HepG2 (cell line): ENCODE measurements around the gene SOX11. TPM values are rescaled to one million over a fixed set of nuclear protein-coding genes. Genes with fewer than 3 reads are reported as not detected.

ENCODE experiments used
- ATAC-seq: fragments of 200-7000 bp; cut with Tn5 transposase; 3 replicates; pipeline ENCODE4 v1.9.1; 2020; ENCODE audit warnings: mild to moderate bottlenecking, moderate library complexity
- BruUV-seq: library from RNA; stranded (reverse); fragments of 400-500 nt; replicated peaks from 2 replicates; lab custom pipeline; 2021; lab: Mats Ljungman, UMichigan
- CTCF ChIA-PET: fragments of 300-600 bp; formaldehyde crosslinking; extraction: SDS; loops from one replicate; lab custom pipeline; 2021; ENCODE audit warnings: low total read pairs, inconsistent platforms, low intra/inter-chr PET ratio; lab: Yijun Ruan, JAX
- POLR2A ChIA-PET: fragments of 350-600 bp; sonication (Branson Sonifier 250); formaldehyde crosslinking; loops from one replicate; lab custom pipeline; 2020; ENCODE audit warnings: antibody characterized with exemption, inconsistent platforms; lab: Yijun Ruan, JAX
- DNase-seq: peaks from one replicate; pipeline ENCODE4 v3.0.0-alpha.2; 2015; ENCODE audit warnings: low spot score
- FAIRE-seq: peaks from 3 replicates; lab custom pipeline; 2011; peaks lifted over from hg19 to GRCh38; lab: Jason Lieb, UNC
- H2AFZ ChIP-seq: one replicate; pipeline ENCODE4 v1.6.1; 2011; ENCODE audit warnings: low read length, inconsistent platforms
- H3K27ac ChIP-seq: fragments of 300-600 bp; 3 replicates; pipeline ENCODE4 v1.8.0; 2011; ENCODE audit warnings: mixed run types, mild to moderate bottlenecking, mixed read lengths, low read length, inconsistent platforms; ENCODE audit not compliant: insufficient read depth; ENCODE audit errors: extremely low read length
- H3K27me3 ChIP-seq, 2 experiments: fragments of 200-600 bp in 1 of 2; 2 replicates in 1 of 2; 3 replicates in 1 of 2; pipeline versions ENCODE4 v1.6.0 to v1.8.0; 2011; ENCODE audit warnings: low read length in 2 of 2, mild to moderate bottlenecking in 2 of 2, moderate library complexity in 2 of 2, inconsistent platforms in 1 of 2; ENCODE audit not compliant: insufficient read depth in 2 of 2, control insufficient read depth in 1 of 2
- H3K36me3 ChIP-seq, 2 experiments: fragments of 200-600 bp in 1 of 2; replicated peaks in 1 of 2; 2 replicates in 1 of 2; 3 replicates in 1 of 2; pipeline versions ENCODE4 v1.5.1 to v1.8.0; 2011; ENCODE audit warnings: low read length in 2 of 2, inconsistent platforms in 1 of 2; ENCODE audit not compliant: insufficient read depth in 2 of 2, control insufficient read depth in 1 of 2
- H3K4me1 ChIP-seq: 2 replicates; pipeline ENCODE4 v1.5.1; 2012; ENCODE audit warnings: low read length, inconsistent platforms; ENCODE audit not compliant: insufficient read depth
- H3K4me2 ChIP-seq: 2 replicates; pipeline ENCODE4 v1.6.0; 2011; ENCODE audit warnings: low read depth, low read length, inconsistent platforms
- H3K4me3 ChIP-seq, 3 experiments: fragments of 200-600 bp in 1 of 3; sonication (generic), shearing (Covaris generic) in 1 of 3; replicated peaks in 1 of 3; 2 replicates each; pipeline ENCODE4 v1.5.1; 2011 to 2016; ENCODE audit warnings: low read length in 3 of 3, inconsistent platforms in 2 of 3, low read depth in 2 of 3, mild to moderate bottlenecking in 2 of 3, control low read depth in 1 of 3, mixed read lengths in 1 of 3; ENCODE audit not compliant: insufficient read depth in 1 of 3
- H3K79me2 ChIP-seq: one replicate; pipeline ENCODE4 v1.6.1; 2011; ENCODE audit warnings: low read length, inconsistent platforms; ENCODE audit not compliant: insufficient read depth
- H3K9ac ChIP-seq: 2 replicates; pipeline ENCODE4 v1.6.0; 2011; ENCODE audit warnings: mild to moderate bottlenecking, low read depth, low read length, inconsistent platforms; ENCODE audit not compliant: insufficient read depth
- H3K9me3 ChIP-seq: 2 replicates; pipeline ENCODE4 v1.5.1; 2012; ENCODE audit warnings: mild to moderate bottlenecking, low read length
- H4K20me1 ChIP-seq: 2 replicates; pipeline ENCODE4 v1.6.0; 2011; ENCODE audit warnings: inconsistent platforms, mild to moderate bottlenecking, low read length, moderate library complexity; ENCODE audit not compliant: insufficient read depth
- HOXA5 ChIP-seq: sonication (generic); formaldehyde crosslinking; IDR thresholded peaks from 2 replicates; pipeline ENCODE4 v1.4.0; 2020; ENCODE audit warnings: missing genetic modification reagents
- RBAK ChIP-seq: sonication (generic); formaldehyde crosslinking; IDR thresholded peaks from 2 replicates; pipeline ENCODE4 v1.5.1; 2020; ENCODE audit warnings: mild to moderate bottlenecking, missing genetic modification reagents
- REPIN1 ChIP-seq: sonication (generic); formaldehyde crosslinking; IDR thresholded peaks from 2 replicates; pipeline ENCODE4 v1.8.0; 2022; ENCODE audit warnings: missing genetic modification reagents, low read depth, mild to moderate bottlenecking, borderline replicate concordance
- ZEB1 ChIP-seq: IDR thresholded peaks from 2 replicates; pipeline ENCODE4 v1.6.1; 2012; ENCODE audit warnings: mild to moderate bottlenecking, low read depth, inconsistent platforms; ENCODE audit not compliant: insufficient replicate concordance
- ZKSCAN8 ChIP-seq: IDR thresholded peaks from 2 replicates; pipeline ENCODE4 v1.6.1; 2016; ENCODE audit warnings: borderline replicate concordance, missing genetic modification reagents, missing compliant biosample characterization
- ZMAT3 ChIP-seq: sonication (generic); formaldehyde crosslinking; conservative IDR thresholded peaks from 2 replicates; pipeline ENCODE4 v1.7.0; 2021; ENCODE audit warnings: missing genetic modification reagents
- ZMYM4 ChIP-seq: sonication (generic); formaldehyde crosslinking; IDR thresholded peaks from 2 replicates; pipeline ENCODE4 v1.8.1; 2023; ENCODE audit warnings: mild to moderate bottlenecking, missing genetic modification reagents
- WGBS: methylation state at CpG from one replicate; pipeline ENCODE4 v1.1.6; 2017; ENCODE audit warnings: low lambda C conversion rate; 5-methylcytosine and 5-hydroxymethylcytosine counted together
- in situ Hi-C: cut with HindIII; loops from 2 replicates; pipeline ENCODE4 v1.10.0; 2017; ENCODE audit warnings: low pct_unique_long_range_greater_than_20kb; ENCODE audit not compliant: extremely low pct_ligation_motif_present
- intact Hi-C: fragments of 100-400 bp; cut with micrococcal nuclease; formaldehyde crosslinking; loops from one replicate; pipeline ENCODE4 v1.10.0; 2022; ENCODE audit not compliant: unreplicated experiment
- polyA plus RNA-seq, 8 experiments: library from polyadenylated mRNA; depleted of rRNA in 3 of 8; stranded (reverse) in 7 of 8; unstranded in 1 of 8; fragments of >200 nt; fragmentation: Illumina TruSeq in 4 of 8; extraction: Trizol in 4 of 8; gene quantifications; 2 replicates each; pipeline versions ENCODE4 v1.2.1 to v1.2.3, GENCODE V29; 2011 to 2016; ENCODE audit warnings: low read depth in 4 of 8, missing spikeins in 1 of 8, mixed read lengths in 1 of 8; ENCODE audit not compliant: insufficient read depth in 1 of 8
- total RNA-seq, 5 experiments: library from RNA; depleted of rRNA; stranded (reverse); fragments of >200 nt; fragmentation: Illumina TruSeq; extraction: Trizol; gene quantifications; 2 replicates each; pipeline ENCODE4 v1.2.3, GENCODE V29; 2016; ENCODE audit warnings: low read depth in 1 of 5
- TF ChIP-seq, protein P1 (sequence below): sonication (generic); formaldehyde crosslinking; IDR thresholded peaks from 2 replicates; pipeline ENCODE4 v1.8.0; 2022; ENCODE audit warnings: mild to moderate bottlenecking, missing genetic modification reagents, moderate library complexity
- TF ChIP-seq, protein P2 (sequence below): sonication (generic); formaldehyde crosslinking; IDR thresholded peaks from 2 replicates; pipeline ENCODE4 v1.8.1; 2023; ENCODE audit warnings: missing genetic modification reagents, inconsistent platforms, borderline replicate concordance
- TF ChIP-seq, protein P3 (sequence below): sonication (generic); formaldehyde crosslinking; IDR thresholded peaks from 2 replicates; pipeline ENCODE4 v1.4.0; 2020; ENCODE audit warnings: missing genetic modification reagents, borderline replicate concordance
- TF ChIP-seq, protein P4 (sequence below): IDR thresholded peaks from 2 replicates; pipeline ENCODE4 v1.6.1; 2016; ENCODE audit warnings: mild to moderate bottlenecking, missing biosample characterization, missing genetic modification reagents
- TF ChIP-seq, protein P5 (sequence below): IDR thresholded peaks from 2 replicates; pipeline ENCODE4 v1.6.1; 2016; ENCODE audit warnings: low read depth, missing genetic modification reagents, missing compliant biosample characterization

Gene SOX11
- total and polyA plus RNA-seq, 2 of the 13 experiments (the other 11 are each of a cell fraction or from before 2014, with no cell fraction given), result not detected

DNA sequence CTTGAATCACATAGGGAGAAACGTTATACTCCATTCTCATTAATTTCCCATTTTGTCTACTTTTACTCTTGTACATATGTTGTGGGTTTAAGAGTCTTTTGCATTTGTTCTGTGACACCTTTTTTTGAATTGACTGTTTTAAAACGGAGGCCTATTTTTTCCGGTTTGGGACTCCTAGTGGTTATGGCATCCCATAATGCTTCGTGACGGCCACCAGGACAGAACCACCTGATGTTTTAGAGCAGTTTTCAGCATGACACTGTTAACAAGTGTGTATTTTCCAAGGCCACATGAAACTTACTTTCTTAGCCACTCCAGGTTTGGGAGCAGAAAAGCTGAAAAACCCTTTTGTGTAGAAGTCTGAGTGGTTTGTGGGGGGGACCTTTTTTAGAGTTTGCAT is 8.4 kb downstream of the SOX11 start (continued):
- TF ChIP-seq REPIN1 (CRISPR knock-in tag), result no peak
- TF ChIP-seq, protein P1, sequence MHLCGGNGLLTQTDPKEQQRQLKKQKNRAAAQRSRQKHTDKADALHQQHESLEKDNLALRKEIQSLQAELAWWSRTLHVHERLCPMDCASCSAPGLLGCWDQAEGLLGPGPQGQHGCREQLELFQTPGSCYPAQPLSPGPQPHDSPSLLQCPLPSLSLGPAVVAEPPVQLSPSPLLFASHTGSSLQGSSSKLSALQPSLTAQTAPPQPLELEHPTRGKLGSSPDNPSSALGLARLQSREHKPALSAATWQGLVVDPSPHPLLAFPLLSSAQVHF, result no peak
- TF ChIP-seq ZMYM4 (CRISPR knock-in tag), result no peak
- TF ChIP-seq RBAK (CRISPR knock-in tag), result no peak
- no peak for TF ChIP-seq HOXA5 (CRISPR knock-in tag)
- TF ChIP-seq, protein P2, sequence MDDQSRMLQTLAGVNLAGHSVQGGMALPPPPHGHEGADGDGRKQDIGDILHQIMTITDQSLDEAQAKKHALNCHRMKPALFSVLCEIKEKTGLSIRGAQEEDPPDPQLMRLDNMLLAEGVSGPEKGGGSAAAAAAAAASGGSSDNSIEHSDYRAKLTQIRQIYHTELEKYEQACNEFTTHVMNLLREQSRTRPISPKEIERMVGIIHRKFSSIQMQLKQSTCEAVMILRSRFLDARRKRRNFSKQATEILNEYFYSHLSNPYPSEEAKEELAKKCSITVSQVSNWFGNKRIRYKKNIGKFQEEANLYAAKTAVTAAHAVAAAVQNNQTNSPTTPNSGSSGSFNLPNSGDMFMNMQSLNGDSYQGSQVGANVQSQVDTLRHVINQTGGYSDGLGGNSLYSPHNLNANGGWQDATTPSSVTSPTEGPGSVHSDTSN (CRISPR knock-in tag), result no peak

DNA sequence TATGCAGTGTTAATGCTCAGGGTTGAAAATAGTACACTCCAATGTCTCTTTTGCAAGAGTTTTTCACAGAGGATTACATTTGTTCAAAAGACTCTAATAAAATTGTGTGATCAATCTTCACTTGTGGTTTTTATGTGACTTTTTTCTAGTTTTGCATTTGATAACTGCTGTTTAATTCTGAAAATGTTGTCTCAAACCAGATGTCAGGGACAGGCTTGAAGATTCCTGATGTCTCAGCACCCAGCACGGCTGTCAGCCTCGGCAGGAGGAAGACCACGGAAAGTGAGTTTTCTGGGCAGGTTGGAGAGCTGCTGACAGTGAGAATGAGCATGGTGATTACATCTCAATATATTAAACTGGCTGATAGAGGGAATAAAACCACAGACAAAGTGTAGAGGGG is 9.1 kb downstream of the SOX11 start:
- Histone ChIP-seq H3K9ac (no peak overlapping the region), H3K27ac (no peak overlapping the region), H3K4me3 (no peak overlapping the region), H3K4me1 (no peaks in the 10 kb centered on the region), H3K79me2 (no peaks in the 10 kb centered on the region), H3K27me3 (peaks cover 0 to 2% of the 10 kb centered on the region in 2 experiments; a peak in 2 of 5 replicates), H2AFZ (no peak overlapping the region), H3K4me2 (no peak overlapping the region), H3K36me3 (no peaks in the 10 kb centered on the region), H4K20me1 (no peaks in the 10 kb centered on the region), H3K9me3 (no peaks in the 10 kb centered on the region)
- BruUV-seq, result no TSS peak
- ChIA-PET CTCF (no interaction called here), POLR2A (no interaction called here)
- DNase-seq (no peak), ATAC-seq (no peak), FAIRE-seq (no peak)
- intact Hi-C loops, result no loop called here
- 2% methylated on average over 3 of the region's 3 CpGs for WGBS
- in situ Hi-C loops, result no loop called here
- TF ChIP-seq, protein P3, sequence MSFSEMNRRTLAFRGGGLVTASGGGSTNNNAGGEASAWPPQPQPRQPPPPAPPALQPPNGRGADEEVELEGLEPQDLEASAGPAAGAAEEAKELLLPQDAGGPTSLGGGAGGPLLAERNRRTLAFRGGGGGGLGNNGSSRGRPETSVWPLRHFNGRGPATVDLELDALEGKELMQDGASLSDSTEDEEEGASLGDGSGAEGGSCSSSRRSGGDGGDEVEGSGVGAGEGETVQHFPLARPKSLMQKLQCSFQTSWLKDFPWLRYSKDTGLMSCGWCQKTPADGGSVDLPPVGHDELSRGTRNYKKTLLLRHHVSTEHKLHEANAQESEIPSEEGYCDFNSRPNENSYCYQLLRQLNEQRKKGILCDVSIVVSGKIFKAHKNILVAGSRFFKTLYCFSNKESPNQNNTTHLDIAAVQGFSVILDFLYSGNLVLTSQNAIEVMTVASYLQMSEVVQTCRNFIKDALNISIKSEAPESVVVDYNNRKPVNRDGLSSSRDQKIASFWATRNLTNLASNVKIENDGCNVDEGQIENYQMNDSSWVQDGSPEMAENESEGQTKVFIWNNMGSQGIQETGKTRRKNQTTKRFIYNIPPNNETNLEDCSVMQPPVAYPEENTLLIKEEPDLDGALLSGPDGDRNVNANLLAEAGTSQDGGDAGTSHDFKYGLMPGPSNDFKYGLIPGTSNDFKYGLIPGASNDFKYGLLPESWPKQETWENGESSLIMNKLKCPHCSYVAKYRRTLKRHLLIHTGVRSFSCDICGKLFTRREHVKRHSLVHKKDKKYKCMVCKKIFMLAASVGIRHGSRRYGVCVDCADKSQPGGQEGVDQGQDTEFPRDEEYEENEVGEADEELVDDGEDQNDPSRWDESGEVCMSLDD (CRISPR knock-in tag), result no peak
- TF ChIP-seq, protein P4, sequence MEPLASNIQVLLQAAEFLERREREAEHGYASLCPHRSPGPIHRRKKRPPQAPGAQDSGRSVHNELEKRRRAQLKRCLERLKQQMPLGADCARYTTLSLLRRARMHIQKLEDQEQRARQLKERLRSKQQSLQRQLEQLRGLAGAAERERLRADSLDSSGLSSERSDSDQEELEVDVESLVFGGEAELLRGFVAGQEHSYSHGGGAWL (CRISPR knock-in tag), result no peak
- TF ChIP-seq ZMAT3 (CRISPR knock-in tag) (no peak), ZEB1 (no peak), ZKSCAN8 (no peak)
- TF ChIP-seq, protein P5, sequence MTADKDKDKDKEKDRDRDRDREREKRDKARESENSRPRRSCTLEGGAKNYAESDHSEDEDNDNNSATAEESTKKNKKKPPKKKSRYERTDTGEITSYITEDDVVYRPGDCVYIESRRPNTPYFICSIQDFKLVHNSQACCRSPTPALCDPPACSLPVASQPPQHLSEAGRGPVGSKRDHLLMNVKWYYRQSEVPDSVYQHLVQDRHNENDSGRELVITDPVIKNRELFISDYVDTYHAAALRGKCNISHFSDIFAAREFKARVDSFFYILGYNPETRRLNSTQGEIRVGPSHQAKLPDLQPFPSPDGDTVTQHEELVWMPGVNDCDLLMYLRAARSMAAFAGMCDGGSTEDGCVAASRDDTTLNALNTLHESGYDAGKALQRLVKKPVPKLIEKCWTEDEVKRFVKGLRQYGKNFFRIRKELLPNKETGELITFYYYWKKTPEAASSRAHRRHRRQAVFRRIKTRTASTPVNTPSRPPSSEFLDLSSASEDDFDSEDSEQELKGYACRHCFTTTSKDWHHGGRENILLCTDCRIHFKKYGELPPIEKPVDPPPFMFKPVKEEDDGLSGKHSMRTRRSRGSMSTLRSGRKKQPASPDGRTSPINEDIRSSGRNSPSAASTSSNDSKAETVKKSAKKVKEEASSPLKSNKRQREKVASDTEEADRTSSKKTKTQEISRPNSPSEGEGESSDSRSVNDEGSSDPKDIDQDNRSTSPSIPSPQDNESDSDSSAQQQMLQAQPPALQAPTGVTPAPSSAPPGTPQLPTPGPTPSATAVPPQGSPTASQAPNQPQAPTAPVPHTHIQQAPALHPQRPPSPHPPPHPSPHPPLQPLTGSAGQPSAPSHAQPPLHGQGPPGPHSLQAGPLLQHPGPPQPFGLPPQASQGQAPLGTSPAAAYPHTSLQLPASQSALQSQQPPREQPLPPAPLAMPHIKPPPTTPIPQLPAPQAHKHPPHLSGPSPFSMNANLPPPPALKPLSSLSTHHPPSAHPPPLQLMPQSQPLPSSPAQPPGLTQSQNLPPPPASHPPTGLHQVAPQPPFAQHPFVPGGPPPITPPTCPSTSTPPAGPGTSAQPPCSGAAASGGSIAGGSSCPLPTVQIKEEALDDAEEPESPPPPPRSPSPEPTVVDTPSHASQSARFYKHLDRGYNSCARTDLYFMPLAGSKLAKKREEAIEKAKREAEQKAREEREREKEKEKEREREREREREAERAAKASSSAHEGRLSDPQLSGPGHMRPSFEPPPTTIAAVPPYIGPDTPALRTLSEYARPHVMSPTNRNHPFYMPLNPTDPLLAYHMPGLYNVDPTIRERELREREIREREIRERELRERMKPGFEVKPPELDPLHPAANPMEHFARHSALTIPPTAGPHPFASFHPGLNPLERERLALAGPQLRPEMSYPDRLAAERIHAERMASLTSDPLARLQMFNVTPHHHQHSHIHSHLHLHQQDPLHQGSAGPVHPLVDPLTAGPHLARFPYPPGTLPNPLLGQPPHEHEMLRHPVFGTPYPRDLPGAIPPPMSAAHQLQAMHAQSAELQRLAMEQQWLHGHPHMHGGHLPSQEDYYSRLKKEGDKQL (CRISPR knock-in tag), result no peak
